GM13976 (cell line): ENCODE data around the gene GSDME.

ENCODE experiments used
- DNase-seq: peaks from one replicate; pipeline ENCODE4 v3.0.0; 2012; ENCODE audit warnings: low spot score
- in situ Hi-C: fragments of 300-500 bp; cut with MboI; formaldehyde crosslinking; loops from one replicate; pipeline ENCODE4 v1.12.0; 2022; ENCODE audit warnings: low sequenced_read_pairs, mixed read lengths, inconsistent platforms; ENCODE audit not compliant: unreplicated experiment
- TF ChIP-seq, protein P1 (sequence below): IDR thresholded peaks from 2 replicates; pipeline ENCODE4 v1.5.1; 2012; ENCODE audit warnings: borderline replicate concordance, mild to moderate bottlenecking; ENCODE audit not compliant: insufficient read depth; ENCODE audit errors: extremely low read depth, missing control alignments, control extremely low read depth

GSDME gene

DNA sequence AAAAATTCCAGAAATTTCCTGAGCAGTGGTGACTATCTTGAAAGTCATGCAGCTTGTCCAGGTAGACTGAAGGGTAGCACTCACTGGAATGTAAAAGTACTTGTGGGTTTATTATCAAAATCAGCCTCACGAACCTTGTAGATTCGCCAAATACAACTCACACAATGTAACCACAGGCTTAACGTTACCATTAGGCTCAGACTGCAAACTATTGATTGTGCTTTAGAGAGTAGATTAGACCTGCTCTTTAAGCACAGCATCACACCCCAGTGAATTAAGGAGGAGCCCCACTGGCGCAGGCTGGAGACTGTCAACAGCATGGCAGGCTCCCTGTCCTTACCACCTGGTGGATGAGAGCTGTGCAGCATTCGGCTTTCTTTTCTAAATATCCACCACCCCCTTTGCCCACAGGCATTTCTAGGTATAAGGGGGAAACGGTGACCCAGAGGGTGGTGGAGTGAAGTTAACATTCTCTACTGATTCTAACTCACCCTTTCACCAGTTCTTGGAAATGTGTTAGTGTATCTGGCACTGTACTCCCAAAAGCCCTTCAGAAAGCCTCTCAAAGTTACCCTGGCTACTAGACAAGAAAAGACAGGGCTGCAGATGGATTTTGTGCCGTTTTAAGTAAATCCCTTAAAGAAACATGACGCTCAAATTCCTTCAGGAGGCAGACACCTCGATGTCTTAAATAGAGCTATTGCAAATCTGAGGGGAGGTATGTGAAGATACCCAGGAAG lies 56.6 kb downstream of the GSDME start:
- TF ChIP-seq, protein P1, sequence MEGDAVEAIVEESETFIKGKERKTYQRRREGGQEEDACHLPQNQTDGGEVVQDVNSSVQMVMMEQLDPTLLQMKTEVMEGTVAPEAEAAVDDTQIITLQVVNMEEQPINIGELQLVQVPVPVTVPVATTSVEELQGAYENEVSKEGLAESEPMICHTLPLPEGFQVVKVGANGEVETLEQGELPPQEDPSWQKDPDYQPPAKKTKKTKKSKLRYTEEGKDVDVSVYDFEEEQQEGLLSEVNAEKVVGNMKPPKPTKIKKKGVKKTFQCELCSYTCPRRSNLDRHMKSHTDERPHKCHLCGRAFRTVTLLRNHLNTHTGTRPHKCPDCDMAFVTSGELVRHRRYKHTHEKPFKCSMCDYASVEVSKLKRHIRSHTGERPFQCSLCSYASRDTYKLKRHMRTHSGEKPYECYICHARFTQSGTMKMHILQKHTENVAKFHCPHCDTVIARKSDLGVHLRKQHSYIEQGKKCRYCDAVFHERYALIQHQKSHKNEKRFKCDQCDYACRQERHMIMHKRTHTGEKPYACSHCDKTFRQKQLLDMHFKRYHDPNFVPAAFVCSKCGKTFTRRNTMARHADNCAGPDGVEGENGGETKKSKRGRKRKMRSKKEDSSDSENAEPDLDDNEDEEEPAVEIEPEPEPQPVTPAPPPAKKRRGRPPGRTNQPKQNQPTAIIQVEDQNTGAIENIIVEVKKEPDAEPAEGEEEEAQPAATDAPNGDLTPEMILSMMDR, result no peak
- in situ Hi-C loops, result no loop called here
- no peak for DNase-seq

DNA sequence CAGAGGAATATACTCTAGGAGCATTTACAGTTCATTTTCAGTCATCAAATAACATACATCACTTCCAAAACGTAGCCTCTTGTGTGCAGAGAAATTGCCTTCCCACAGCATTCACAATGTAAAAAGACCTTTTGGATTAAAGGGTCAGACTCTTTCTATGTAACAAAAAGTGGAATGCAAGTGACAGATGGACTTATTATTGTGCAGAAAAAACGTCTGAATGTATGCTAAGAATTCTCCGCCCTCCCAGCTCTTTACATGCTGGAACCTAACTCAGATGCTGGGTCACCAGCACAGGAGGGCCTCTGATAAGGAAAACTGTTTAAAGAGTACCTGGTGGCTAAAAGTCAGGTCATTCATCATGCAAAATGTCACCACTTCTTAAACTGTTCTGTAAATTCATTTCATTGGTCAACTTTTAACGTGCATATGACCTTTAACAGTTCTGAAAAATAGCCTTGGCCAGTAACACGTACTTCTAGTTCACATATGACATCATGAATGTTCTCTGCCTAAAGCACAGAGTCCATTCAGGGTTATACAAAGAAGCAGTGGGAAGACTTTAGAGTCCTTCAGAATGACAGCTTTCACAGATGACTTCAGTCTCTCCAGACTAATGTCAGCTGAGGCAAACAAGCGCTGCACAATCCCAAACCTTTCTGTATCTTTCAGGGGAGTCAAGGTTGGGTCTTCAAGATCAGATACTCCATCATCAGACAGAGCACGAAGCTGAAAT lies 58.6 kb downstream of the GSDME start:
- DNase-seq, result no peak
- in situ Hi-C loops, result no loop called here
- TF ChIP-seq, protein P1, result no peak

- in situ Hi-C loops, result no loop called here
- TF ChIP-seq, protein P1, result no peak
- DNase-seq, result no peak
Measured at GRCh38 chr7:24697416-24697815, 59.8 kb downstream of the GSDME start.

- in situ Hi-C loops, result no loop called here
- TF ChIP-seq, protein P1, result no peak
- DNase-seq, result no peak
Measured at GRCh38 chr7:24692592-24692991, 64.7 kb downstream of the GSDME start.

- in situ Hi-C loops, result no loop called here
- no peak for DNase-seq
- TF ChIP-seq, protein P1, result no peak
Measured at GRCh38 chr7:24690251-24690650, 67.0 kb downstream of the GSDME start.

- DNase-seq, result no peak
- in situ Hi-C loops, result no loop called here
Measured at GRCh38 chr7:24685708-24686107, 71.6 kb downstream of the GSDME start.

More at GRCh38 chr7:24685708-24686107, 71.6 kb downstream of the GSDME start:
- TF ChIP-seq, protein P1, result no peak
